ENCODE data around the gene FFAR1. TPM values are rescaled to one million over a fixed set of nuclear protein-coding genes. Genes with fewer than 3 reads are reported as not detected.

Gene FFAR1
- total and polyA plus RNA-seq, 2 experiments from 2014 or later, result not detected

DNA sequence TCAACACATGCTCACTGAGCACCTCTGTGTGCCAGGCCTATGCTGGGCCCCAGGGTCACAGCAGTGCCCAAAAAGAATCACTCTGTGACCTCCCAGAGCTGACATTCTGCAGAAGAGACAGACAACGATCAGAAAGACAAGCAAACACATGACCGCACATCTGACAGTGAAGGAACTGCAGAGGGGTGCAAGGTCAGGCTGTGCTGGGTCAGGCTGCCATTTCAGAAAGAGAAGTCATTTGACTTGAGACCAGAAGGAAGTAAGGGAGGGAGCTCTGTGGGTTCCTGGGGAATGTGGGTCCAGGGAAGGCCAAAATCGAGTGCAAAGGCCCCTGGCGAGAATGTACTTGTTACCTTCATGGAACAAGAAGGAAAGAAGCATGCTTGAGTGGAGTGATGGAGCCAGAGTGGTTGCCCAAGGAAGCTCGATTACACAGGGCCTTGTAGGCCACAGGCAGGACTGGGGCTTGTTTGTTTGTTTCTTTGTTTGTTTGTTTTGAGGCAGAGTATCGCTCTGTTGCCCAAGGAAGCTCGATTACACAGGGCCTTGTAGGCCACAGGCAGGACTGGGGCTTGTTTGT is 30.1 kb upstream of the FFAR1 start:
- Histone ChIP-seq H4K20me1 (ENCODE audit: insufficient read depth, poor library complexity, severe bottlenecking) (no peaks in the 10 kb centered on the region), H3K9me3 (ENCODE audit: low read depth) (no peaks in the 10 kb centered on the region), H3K36me3 (replicated peaks; ENCODE audit: insufficient read depth, low read depth) (no peaks in the 10 kb centered on the region), H3K9me2 (replicated peaks; ENCODE audit: insufficient read depth) (no peaks in the 10 kb centered on the region), H3K4me2 (no peak overlapping the region), H3K27me3 (no peaks in the 10 kb centered on the region), H3K4me3 (no peak overlapping the region), H3K79me2 (no peaks in the 10 kb centered on the region), H3K4me1 (ENCODE audit: insufficient read depth) (peaks cover 6% of the 10 kb centered on the region), H2AFZ (no peak overlapping the region), H3K27ac (peak overlapping the region; percentile 48)
- 86% methylated on average over 7 of the region's 7 CpGs for WGBS (ENCODE audit: low lambda C conversion rate, missing lambda C conversion rate)
- no peak for DNase-seq (ENCODE audit: low spot score)
- TF ChIP-seq, protein P1, sequence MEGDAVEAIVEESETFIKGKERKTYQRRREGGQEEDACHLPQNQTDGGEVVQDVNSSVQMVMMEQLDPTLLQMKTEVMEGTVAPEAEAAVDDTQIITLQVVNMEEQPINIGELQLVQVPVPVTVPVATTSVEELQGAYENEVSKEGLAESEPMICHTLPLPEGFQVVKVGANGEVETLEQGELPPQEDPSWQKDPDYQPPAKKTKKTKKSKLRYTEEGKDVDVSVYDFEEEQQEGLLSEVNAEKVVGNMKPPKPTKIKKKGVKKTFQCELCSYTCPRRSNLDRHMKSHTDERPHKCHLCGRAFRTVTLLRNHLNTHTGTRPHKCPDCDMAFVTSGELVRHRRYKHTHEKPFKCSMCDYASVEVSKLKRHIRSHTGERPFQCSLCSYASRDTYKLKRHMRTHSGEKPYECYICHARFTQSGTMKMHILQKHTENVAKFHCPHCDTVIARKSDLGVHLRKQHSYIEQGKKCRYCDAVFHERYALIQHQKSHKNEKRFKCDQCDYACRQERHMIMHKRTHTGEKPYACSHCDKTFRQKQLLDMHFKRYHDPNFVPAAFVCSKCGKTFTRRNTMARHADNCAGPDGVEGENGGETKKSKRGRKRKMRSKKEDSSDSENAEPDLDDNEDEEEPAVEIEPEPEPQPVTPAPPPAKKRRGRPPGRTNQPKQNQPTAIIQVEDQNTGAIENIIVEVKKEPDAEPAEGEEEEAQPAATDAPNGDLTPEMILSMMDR (IDR thresholded peaks at IDR 0.05; ENCODE audit: poor library complexity), result no peak
- TF ChIP-seq EZH2 (IDR thresholded peaks at IDR 0.05; ENCODE audit: borderline replicate concordance) (no peak), EZH2phosphoT487 (IDR thresholded peaks at IDR 0.05; ENCODE audit: low read depth, severe bottlenecking, unreplicated experiment) (no peak)

DNA sequence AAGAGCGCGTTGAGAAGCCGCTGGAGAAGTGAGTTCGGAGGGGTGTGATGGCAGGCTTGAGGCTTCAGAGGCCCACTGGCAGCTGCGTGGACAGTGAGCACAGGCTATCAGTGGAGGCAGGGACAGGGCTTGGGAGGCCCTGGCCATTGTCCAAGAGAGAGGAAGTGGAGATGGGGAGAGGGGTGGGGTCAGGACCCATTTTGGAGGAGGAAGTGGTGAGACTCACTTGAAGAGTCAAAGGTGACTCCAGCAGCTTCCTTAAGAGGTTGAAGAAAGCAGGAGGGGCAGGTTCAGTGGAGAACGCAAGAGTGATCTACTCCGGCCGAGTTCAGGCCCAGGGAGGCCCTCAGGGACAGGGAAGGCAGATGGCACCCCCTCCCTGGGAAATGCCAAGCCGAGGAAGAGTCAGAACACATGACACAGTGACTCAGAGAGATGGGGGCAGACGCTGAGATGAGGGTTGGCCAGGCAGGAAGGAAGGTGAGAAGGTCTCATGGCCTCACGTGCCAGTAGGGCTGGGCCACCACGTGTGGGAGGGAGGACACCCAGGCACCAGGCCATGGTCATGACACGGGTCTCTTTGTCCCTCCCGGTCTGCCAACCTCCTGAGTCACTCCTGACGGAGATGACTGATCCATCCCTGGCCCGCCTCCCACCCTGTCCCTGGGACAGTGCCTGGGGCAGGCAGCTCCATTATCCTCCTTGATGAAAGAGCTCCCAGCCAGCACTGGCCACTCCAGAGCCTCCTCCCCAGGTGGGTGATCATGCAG is 28.8 kb upstream of the FFAR1 start:
- Histone ChIP-seq H3K4me1 (ENCODE audit: insufficient read depth) (peaks cover 6% of the 10 kb centered on the region), H3K4me3 (no peak overlapping the region), H3K27ac (no peak overlapping the region), H3K9me3 (ENCODE audit: low read depth) (no peaks in the 10 kb centered on the region), H3K9me2 (replicated peaks; ENCODE audit: insufficient read depth) (no peaks in the 10 kb centered on the region), H3K4me2 (no peak overlapping the region), H3K27me3 (no peaks in the 10 kb centered on the region), H4K20me1 (ENCODE audit: insufficient read depth, poor library complexity, severe bottlenecking) (no peaks in the 10 kb centered on the region), H2AFZ (no peak overlapping the region), H3K36me3 (replicated peaks; ENCODE audit: insufficient read depth, low read depth) (no peaks in the 10 kb centered on the region), H3K79me2 (no peaks in the 10 kb centered on the region)
- DNase-seq (ENCODE audit: low spot score), result no peak
- TF ChIP-seq, protein P1 (IDR thresholded peaks at IDR 0.05; ENCODE audit: poor library complexity), result no peak
- TF ChIP-seq EZH2phosphoT487 (IDR thresholded peaks at IDR 0.05; ENCODE audit: low read depth, severe bottlenecking, unreplicated experiment) (no peak), EZH2 (IDR thresholded peaks at IDR 0.05; ENCODE audit: borderline replicate concordance) (no peak)
- 73% methylated on average over 16 of the region's 16 CpGs for WGBS (ENCODE audit: low lambda C conversion rate, missing lambda C conversion rate)

DNA sequence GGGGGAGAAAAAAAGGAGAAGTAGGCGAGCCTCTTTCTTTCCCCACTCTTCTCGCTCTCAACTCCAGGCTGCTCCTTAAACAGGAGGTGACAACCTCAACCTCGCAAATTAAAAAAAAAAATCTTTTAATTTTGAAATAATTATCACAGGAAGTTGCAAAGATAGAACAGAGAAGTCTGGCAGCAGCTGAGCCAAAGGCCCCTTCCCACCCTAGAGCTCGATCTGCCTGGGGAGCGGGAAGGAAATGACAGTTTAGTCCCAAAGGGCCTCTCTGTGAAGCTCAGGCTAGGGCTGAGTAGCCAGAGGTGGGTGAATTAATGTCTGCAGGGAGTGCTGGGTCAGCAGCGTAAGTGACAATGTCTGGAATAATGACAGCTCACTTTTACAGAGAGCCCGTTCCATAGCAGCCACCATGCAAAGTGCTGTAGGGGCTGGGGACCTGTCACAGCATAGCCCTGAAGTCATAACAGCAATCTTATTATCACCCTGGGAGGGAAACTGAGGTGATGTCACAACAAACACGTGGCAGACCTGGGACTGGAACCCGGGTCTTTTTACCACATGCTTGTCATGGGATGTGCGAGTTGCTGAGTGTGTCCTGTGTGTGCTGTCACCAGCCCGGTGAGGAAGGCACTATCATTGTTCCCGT is 27.5 kb upstream of the FFAR1 start:
- Histone ChIP-seq H4K20me1 (ENCODE audit: insufficient read depth, poor library complexity, severe bottlenecking) (no peaks in the 10 kb centered on the region), H3K4me3 (no peak overlapping the region), H3K9me2 (replicated peaks; ENCODE audit: insufficient read depth) (no peaks in the 10 kb centered on the region), H3K79me2 (no peaks in the 10 kb centered on the region), H3K9me3 (ENCODE audit: low read depth) (no peaks in the 10 kb centered on the region), H3K4me1 (ENCODE audit: insufficient read depth) (peaks cover 6% of the 10 kb centered on the region), H3K27me3 (no peaks in the 10 kb centered on the region), H3K4me2 (no peak overlapping the region), H3K27ac (no peak overlapping the region), H3K36me3 (replicated peaks; ENCODE audit: insufficient read depth, low read depth) (no peaks in the 10 kb centered on the region), H2AFZ (no peak overlapping the region)
- WGBS (ENCODE audit: low lambda C conversion rate, missing lambda C conversion rate), result 84% methylated on average over 12 of the region's 12 CpGs
- TF ChIP-seq EZH2 (IDR thresholded peaks at IDR 0.05; ENCODE audit: borderline replicate concordance), result no peak
- TF ChIP-seq, protein P1 (IDR thresholded peaks at IDR 0.05; ENCODE audit: poor library complexity), result no peak
- TF ChIP-seq EZH2phosphoT487 (IDR thresholded peaks at IDR 0.05; ENCODE audit: low read depth, severe bottlenecking, unreplicated experiment), result no peak
- DNase-seq (ENCODE audit: low spot score), result no peak

Measured in hepatocyte (in vitro differentiated cells).